ENCODE measurements around the gene TXNDC11. TPM values are rescaled to one million over a fixed set of nuclear protein-coding genes. Genes with fewer than 3 reads are reported as not detected.

Gene TXNDC11
- total RNA-seq, 1 experiment from 2014 or later, result 24.3 TPM

DNA sequence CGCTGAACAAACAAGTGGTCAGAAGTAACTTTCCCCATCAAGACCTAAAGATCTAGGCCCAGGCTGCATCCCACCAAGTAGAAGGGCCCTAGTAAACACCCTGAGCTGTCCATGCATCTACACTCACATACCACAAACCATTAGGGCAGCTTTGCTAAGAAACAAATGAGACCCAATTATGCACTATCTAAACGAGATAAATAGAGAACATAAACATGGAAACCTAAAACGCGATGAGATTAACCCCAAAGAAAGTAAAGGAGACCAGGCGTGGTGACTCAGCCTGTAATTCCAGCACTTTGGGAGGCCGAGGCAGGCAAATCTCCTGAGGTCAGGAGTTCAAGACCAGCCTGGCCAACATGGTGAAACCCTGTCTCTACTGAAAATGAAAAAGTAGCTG lies 5.8 kb downstream of the TXNDC11 start:
- H3K36me3 ChIP-seq (ENCODE audit: control insufficient read depth, insufficient read depth, low read length), result no peaks in the 10 kb centered on the region
- no peak for DNase-seq
- POLR2A ChIA-PET, result no interaction called here
- intact Hi-C loops (cut with micrococcal nuclease; ENCODE audit: unreplicated experiment), result no loop called here
- TF ChIP-seq, protein P1, sequence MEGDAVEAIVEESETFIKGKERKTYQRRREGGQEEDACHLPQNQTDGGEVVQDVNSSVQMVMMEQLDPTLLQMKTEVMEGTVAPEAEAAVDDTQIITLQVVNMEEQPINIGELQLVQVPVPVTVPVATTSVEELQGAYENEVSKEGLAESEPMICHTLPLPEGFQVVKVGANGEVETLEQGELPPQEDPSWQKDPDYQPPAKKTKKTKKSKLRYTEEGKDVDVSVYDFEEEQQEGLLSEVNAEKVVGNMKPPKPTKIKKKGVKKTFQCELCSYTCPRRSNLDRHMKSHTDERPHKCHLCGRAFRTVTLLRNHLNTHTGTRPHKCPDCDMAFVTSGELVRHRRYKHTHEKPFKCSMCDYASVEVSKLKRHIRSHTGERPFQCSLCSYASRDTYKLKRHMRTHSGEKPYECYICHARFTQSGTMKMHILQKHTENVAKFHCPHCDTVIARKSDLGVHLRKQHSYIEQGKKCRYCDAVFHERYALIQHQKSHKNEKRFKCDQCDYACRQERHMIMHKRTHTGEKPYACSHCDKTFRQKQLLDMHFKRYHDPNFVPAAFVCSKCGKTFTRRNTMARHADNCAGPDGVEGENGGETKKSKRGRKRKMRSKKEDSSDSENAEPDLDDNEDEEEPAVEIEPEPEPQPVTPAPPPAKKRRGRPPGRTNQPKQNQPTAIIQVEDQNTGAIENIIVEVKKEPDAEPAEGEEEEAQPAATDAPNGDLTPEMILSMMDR (IDR thresholded peaks at IDR 0.05; ENCODE audit: insufficient read depth in 1 of 2, low read depth in 1 of 2, low read length in 1 of 2, severe bottlenecking in 1 of 2, unreplicated experiment in 1 of 2), result no peak
- H3K27me3 ChIP-seq (replicated peaks; ENCODE audit: control insufficient read depth, insufficient read depth, low read length), result no peaks in the 10 kb centered on the region
- Mint-ChIP-seq H3K27ac (ENCODE audit: unreplicated experiment) (no peak overlapping the region), H3K4me1 (ENCODE audit: low read depth, unreplicated experiment) (peaks cover 32% of the 10 kb centered on the region), H3K4me3 (ENCODE audit: unreplicated experiment) (no peak overlapping the region), H3K27me3 (ENCODE audit: insufficient read depth, unreplicated experiment) (no peaks in the 10 kb centered on the region), H3K36me3 (ENCODE audit: insufficient read depth, unreplicated experiment) (peaks cover 59% of the 10 kb centered on the region), H3K9me3 (ENCODE audit: unreplicated experiment) (no peaks in the 10 kb centered on the region)
- H3K4me1 ChIP-seq, result peaks cover 55% of the 10 kb centered on the region
- no TSS peak for BruUV-seq (replicated peaks)
- no peak overlapping the region for H3K4me3 ChIP-seq (ENCODE audit: low read depth, low read length)
- no peaks in the 10 kb centered on the region for H3K9me3 ChIP-seq
- CTCF ChIA-PET, result no interaction called here

DNA sequence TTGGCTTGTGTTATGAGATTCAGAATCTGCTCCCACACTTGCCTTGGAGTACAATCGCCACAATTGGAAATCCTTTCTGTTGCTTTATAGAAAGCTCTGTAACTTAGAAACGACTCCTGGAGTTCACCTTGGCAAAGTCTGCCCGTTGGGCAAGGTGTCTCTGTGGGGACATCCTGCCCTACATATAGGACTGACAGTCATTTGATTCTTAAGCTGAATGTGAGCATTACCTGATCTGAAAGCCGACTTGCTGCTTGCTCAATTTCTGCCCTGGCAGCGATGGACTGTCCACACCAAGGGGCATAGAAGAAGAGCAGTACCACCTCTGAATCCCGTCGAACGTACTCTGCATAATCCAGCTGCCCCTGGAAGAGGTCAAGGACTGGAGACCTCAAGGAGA lies 6.9 kb downstream of the TXNDC11 start:
- Histone ChIP-seq H3K9me3 (no peaks in the 10 kb centered on the region), H3K4me3 (ENCODE audit: low read depth, low read length) (no peak overlapping the region), H3K36me3 (ENCODE audit: control insufficient read depth, insufficient read depth, low read length) (no peaks in the 10 kb centered on the region; the same call in 1 of the 2 replicates), H3K27me3 (replicated peaks; ENCODE audit: control insufficient read depth, insufficient read depth, low read length) (no peaks in the 10 kb centered on the region), H3K4me1 (peaks cover 51% of the 10 kb centered on the region)
- DNase-seq, result no peak
- Mint-ChIP-seq H3K36me3 (ENCODE audit: insufficient read depth, unreplicated experiment) (peaks cover 63% of the 10 kb centered on the region), H3K27me3 (ENCODE audit: insufficient read depth, unreplicated experiment) (no peaks in the 10 kb centered on the region), H3K27ac (ENCODE audit: unreplicated experiment) (no peak overlapping the region), H3K4me1 (ENCODE audit: low read depth, unreplicated experiment) (peaks cover 32% of the 10 kb centered on the region), H3K4me3 (ENCODE audit: unreplicated experiment) (no peak overlapping the region), H3K9me3 (ENCODE audit: unreplicated experiment) (no peaks in the 10 kb centered on the region)
- BruUV-seq (replicated peaks), result no TSS peak
- POLR2A ChIA-PET, result no interaction called here
- CTCF ChIA-PET, result no interaction called here
- TF ChIP-seq, protein P1 (IDR thresholded peaks at IDR 0.05; ENCODE audit: insufficient read depth in 1 of 2, low read depth in 1 of 2, low read length in 1 of 2, severe bottlenecking in 1 of 2, unreplicated experiment in 1 of 2), result no peak
- intact Hi-C loops (cut with micrococcal nuclease; ENCODE audit: unreplicated experiment), result no loop called here

DNA sequence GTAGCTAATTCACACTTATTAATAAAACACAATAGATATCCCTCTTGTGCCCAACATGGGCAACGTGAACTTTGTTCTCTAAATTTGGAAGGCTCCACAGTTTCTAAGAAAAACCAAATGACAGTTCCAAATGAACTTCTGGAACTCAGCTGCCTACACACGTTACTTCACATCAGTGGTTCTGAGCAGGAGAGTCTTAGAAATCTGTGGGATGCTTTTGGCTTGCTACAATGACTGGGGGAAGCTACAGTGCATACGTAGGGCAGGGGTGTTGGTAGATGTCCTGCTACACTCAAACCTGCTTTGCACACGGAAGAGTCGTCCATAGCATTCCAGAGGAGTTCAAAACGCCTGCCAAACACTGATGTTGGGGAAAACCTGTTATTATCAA lies 8.0 kb downstream of the TXNDC11 start:
- Histone ChIP-seq H3K4me3 (ENCODE audit: low read depth, low read length) (no peak overlapping the region), H3K9me3 (no peaks in the 10 kb centered on the region), H3K4me1 (peaks cover 44% of the 10 kb centered on the region), H3K36me3 (ENCODE audit: control insufficient read depth, insufficient read depth, low read length) (no peaks in the 10 kb centered on the region; the same call in 1 of the 2 replicates), H3K27me3 (replicated peaks; ENCODE audit: control insufficient read depth, insufficient read depth, low read length) (no peaks in the 10 kb centered on the region)
- no peak for DNase-seq
- Mint-ChIP-seq H3K27ac (ENCODE audit: unreplicated experiment) (no peak overlapping the region), H3K4me3 (ENCODE audit: unreplicated experiment) (no peak overlapping the region), H3K36me3 (ENCODE audit: insufficient read depth, unreplicated experiment) (peaks cover 75% of the 10 kb centered on the region), H3K9me3 (ENCODE audit: unreplicated experiment) (no peaks in the 10 kb centered on the region), H3K27me3 (ENCODE audit: insufficient read depth, unreplicated experiment) (no peaks in the 10 kb centered on the region), H3K4me1 (ENCODE audit: low read depth, unreplicated experiment) (peaks cover 32% of the 10 kb centered on the region)
- ChIA-PET POLR2A (no interaction called here), CTCF (no interaction called here)
- intact Hi-C loops (cut with micrococcal nuclease; ENCODE audit: unreplicated experiment), result no loop called here
- TF ChIP-seq, protein P1 (IDR thresholded peaks at IDR 0.05; ENCODE audit: insufficient read depth in 1 of 2, low read depth in 1 of 2, low read length in 1 of 2, severe bottlenecking in 1 of 2, unreplicated experiment in 1 of 2), result no peak
- no TSS peak for BruUV-seq (replicated peaks)
